HS-27A (cell line): ENCODE data around the gene AXDND1.
"Not testable (repeated sequence)": the region's sequence is repeated elsewhere in the genome, so short reads cannot be mapped to it uniquely, and the experiment has no call there.

ENCODE experiments used
- DNase-seq: peaks from one replicate; pipeline ENCODE4 v3.0.0-alpha.2; 2012; ENCODE audit warnings: low read depth, missing footprints

Gene AXDND1, protein sequence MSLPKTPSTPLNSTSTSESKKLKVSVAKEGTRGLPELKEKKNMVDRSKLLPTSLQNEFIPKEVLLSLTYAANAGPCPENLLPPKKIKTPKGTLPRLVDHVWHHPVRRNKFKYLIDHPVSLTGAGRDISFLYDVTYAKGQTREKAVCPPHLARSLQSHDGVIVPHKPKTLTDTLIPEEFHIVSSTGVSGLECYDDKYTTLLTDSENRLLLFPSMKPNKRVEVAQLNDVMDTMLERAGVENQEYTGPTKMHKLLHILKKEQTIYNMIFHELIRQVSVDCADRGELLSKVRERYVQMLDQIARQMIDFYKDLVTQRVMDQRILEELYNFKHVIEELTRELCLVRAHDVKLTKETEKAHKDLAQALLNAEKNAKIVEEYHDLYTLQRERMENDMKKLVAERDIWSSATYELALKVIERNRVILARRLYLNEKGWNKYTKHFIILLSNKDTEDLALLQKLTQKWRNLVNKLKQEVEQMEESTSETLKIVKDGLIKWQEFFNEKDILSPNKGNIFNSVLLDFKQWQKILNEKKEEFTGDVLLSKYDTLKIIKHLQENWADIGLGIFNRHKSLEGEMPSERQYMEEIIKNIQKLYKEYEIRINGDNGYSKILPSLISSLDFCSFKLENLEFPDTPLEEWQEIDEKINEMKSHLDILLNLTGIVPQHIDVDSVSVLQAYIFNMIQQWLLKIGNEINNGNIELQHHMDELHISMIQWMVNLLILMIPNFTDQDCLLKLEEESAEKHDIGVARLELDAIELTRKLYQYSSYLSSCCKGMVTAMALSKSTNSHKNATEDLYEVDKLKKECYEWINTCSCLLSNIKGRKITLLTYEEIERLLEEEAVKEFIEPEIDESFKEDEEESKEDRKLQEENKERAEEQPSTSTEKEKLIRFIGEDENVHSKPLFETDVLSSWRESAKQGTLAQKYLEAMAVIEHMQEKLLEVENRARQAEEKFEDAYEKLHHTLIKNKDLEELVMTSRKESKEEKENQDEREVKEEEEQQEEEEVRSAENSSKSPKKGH

DNA sequence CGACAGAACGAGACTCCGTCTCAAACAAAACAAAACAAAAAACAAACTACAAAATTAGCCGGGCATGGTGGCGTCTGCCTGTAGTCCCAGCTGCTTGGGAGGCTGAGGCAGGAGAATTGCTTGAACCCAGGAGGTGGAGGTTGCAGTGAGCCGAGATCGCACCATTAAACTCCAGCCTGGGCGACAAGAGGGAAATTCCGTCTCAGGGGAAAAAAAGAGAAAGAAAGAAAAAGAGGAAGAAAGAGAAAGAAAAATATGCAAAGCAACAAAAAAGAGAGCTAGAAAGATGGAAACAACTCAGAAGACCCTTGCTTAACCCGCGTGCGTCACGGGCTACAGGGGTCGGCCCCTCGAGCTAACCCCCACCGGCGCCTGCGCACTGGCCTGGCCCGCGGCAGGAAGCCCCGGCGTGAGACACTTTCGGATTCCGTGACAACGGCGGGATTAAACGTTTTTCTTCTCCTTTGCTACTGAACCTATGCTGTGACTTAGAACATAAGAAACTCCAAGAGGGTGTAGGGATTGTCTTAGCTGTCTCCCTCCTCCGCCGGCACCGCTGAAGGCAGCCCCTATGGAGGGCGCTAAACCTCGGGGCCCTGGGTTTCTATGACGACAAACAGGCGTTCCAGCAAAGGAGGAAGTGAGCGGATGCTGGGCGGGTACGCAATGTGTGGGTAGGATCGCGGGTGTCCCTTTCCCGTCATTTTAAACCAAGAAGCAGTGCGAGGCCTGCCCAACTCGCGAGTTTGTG, at the start of gene AXDND1:
Gene AXDND1, plus strand, starts transcription at position 630 of the 751 bp plus-strand sequence. CDS start 539 bp downstream, outside the sequence.
- peak; percentile 45 for DNase-seq

DNA sequence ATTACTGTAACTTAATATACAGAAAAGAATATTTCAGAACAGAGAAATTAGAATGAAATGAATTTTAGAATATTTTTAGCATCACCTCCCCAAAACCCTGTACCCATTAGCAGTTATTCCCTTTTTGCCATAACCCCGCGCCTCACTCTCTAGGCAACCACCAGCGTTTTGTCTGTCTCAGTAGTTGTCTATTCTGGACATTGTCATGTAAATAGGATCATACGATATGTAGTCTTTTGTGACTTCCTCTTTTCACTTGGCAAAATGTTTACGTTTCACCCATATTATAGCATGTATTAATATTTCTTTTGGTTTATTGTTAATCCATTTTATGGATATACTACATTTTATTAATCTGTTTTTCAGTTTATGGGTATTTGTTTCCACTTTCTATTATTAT, 47.3 kb upstream of the AXDND1 start:
- DNase-seq, result no peak

DNA sequence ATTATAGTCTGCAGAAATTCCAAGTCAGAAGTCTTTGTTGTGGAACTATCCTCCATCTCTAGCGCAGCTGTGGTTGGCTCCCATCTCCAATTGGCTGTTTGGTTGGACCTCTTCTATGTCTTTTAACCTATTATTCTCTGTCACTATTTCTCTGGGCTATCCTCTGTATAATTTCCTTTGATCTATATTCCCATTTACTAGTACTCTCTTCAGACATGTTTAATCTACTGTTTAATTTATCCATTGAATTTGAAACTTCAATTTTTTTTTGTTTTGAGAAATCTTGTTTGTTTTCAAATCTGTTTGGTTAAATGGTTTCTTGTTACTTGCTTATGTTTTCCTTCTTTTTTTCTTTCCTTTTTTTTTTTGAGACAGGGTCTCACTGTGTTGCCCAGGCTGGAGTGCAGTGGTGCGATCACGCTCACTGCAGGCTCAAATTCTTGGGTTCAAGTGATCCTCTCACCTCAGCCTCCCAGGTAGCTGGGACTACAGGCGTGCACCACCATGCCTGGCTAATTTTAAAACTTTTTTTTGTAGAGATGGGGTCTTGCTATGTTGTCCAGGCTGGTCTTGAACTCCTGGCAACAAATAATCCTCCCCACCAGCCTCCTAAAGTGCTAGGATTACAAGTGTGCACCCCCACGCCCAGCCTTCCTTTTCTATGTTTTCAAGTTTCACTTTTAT, 44.1 kb upstream of the AXDND1 start:
- no peak for DNase-seq

DNA sequence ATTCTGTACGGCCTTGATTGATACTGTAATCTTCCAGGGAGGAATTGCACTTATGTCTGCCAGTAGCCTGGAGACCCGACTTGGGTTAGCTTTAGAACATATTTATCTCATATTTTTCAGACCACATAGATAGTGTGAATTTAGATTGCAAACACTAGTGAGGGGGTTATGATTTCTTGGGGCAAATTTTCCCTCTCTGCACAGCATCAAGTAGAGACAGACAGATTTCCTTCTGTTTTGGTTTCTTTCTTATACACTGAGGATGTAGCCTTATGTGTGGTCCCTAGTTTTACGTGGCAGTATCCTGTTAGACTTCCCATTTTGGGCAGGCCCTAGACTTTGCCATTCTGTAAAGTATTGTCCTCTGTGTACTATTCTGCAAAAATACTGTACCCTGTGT, 43.2 kb upstream of the AXDND1 start:
- no peak for DNase-seq

DNA sequence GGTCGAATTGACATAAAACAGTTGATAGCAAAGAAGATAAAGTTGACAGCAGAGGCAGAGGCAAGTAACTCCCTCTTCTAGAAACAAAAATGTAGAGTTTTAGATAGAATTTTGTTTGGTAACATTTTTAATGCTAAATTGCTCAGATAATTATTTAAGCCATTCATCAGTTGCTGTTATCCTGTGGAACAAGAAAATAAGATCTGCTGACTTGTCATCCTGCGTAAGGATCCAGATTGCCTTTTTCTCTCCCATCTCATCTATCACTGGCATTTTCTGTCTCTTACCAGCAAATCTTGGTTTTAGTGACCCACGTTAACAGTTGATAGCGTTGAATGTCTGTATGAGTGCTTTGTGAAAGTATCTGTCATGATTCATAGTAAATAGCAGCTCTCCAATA, 42.3 kb upstream of the AXDND1 start:
- no peak for DNase-seq

DNA sequence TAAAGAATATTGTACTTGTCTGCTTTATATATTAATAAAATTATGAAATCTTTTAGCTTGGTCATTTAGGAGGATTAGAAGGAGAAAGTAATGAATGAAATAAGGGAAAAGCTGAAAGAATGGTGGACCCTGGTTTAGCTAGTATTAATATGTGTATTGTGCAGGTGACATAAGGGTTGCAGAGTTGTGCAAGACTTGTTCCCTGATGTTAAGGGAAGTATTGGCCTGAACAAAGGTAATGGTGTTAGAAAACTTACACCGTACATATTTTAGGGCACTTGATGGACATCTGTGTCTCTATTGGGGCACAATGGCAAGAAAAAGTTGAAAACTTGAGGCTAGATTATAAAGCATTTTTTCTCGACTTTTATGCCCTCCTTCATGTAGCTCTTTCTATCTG, 39.9 kb upstream of the AXDND1 start:
- DNase-seq, result no peak

DNA sequence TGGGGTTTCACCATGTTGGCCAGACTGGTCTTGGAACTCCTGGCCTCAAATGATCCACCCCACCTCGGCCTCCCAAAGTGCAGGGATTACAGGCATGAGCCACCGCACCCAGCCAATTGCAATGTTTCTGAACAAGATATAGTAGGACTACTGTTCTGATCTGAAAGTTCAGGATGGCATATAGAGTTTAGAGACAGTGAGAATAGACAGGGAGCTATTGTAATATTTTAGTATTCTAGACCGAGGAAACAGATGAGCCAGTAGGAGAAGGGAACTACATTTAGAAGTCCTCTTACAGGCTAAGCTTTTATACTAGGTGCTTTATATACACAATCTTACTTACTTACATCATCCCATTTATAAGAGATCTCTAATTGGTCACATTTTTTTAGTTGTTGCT, 39.0 kb upstream of the AXDND1 start:
- DNase-seq, result no peak

DNA sequence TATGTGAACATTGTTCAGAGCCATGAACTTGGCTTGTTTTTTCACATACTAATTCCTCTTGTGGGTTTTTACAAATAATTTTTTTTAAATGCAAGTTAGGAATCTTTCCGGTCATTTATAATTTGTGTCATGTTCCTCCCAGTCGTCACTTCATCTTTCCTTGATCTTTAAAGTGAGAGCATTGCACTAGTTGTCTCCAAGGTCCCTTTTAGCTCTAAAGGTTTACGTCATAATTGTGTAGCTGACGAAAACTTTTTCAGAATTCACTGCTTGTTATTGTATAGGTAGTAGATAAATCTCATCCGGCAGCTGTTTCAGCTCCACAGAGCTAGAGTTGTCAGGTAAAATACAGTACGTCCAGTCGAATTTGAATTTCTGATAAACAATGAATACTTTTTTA, 38.6 kb upstream of the AXDND1 start:
- DNase-seq, result no peak

DNA sequence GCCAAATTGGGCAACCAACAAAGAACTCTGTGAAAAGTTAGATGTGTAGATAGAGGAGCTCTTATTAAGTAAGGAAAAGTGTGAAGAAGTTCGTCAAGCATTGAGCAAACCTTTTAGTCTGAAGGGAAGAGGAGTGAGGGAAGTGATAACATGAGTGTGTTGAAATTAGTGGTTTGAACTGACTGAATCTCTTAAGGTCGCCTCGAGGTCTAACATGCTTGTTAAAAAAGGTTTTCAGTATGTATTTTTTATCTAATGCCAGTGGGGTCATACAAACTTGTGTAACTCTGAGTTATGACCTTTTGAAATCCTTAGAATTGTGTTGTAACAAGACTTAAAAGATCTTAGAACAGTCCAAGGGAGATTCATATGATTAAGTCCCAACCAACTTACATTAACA, 38.1 kb upstream of the AXDND1 start:
- no peak for DNase-seq

DNA sequence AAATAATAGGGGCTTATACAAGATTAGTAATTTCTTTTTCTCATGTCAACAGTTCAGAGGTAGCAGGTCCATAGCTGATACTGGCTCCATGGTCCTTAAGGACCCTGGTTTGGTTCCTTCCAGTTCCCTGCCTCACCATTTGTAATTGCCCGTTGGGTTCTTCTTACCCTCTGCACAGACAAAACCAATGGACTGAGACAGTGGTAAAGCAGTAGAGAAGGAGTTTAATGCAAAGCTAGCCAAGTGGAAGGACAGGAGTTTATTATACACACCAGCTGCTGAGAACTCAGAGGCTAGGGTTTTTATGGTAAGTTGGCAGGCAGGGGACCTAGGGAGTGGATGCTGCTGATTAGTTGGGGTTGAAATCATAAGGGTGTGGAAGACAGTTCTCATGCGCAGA, 35.9 kb upstream of the AXDND1 start:
- DNase-seq, result no peak

DNA sequence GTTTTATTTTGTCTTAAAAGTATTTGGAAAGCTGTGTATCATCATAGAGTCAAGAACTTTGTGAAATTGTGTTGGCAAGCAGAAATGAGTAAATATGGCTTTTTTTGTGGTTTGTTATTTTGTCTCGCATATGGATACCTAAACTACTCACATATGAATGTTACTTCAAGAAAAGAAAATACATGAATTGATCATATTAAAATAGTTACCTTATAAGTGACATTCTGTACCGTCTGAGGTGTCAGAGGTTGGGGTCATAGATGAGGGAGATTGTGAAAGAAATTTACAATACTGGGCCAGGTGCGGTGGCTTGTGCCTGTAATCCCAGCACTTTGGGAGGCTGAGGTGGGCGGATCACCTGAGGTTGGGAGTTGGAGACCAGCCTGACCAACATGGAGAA, 31.3 kb upstream of the AXDND1 start:
- no peak for DNase-seq

DNA sequence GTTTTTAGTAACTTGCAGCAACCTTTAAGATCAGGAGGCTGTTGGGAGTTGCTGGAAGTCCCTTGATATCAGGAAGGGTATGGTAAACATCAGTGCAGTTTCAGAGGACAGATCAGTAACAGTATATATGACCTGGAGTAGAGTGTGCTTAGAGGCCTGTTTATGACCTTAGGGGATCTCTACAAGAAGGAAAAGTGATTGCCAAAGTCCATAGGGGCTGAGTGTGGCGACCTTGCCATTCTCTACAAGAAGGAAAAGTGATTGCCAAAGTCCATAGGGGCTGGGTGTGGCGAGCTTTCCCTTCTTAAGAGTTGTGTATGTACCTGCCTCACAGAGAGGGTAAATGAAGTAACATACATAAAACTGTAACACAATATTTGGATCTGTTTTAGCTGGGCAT, 28.5 kb upstream of the AXDND1 start:
- no peak for DNase-seq

DNA sequence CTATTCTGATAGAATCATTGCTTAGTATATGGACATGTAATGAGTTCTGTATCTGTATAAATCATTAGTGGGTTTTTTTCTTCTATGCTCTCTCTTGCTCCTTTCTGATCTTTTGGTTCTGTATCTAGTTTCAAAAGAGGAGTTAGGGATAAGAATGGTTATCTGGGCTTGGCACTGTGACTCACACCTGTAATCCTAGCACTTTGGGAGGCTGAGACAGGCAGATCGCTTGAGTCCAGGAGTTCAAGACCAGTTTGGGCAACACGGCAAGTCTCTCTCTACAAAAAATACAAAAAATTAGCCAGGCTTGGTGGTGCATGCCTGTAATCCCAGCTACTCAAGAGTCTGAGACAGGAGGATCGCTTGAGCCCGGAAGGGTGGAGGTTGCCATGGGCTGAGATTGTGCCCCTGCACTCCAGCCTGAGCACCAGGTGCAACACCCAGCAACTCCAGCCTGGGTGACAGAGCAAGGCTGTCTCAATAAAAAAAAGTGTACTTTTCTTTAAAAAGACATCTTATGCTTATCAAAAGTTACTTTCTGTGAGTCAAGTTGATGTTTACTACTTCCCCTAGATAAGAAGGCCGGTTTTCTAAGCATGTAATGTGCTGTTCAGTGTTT, 27.7 kb upstream of the AXDND1 start:
- no peak for DNase-seq

DNA sequence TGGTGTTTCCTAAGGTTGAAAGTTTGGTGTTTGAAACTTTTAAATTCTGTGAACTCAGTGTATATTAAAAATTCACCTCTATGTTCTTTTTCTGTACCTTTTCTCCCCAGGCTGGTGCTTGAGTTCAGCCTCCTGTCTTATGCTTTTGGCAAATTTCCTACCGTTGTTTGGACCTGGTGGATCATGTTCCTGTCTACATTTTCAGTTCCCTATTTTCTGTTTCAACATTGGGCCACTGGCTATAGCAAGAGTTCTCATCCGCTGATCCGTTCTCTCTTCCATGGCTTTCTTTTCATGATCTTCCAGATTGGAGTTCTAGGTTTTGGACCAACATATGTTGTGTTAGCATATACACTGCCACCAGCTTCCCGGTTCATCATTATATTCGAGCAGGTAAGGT, 24.9 kb upstream of the AXDND1 start:
- no peak for DNase-seq

DNA sequence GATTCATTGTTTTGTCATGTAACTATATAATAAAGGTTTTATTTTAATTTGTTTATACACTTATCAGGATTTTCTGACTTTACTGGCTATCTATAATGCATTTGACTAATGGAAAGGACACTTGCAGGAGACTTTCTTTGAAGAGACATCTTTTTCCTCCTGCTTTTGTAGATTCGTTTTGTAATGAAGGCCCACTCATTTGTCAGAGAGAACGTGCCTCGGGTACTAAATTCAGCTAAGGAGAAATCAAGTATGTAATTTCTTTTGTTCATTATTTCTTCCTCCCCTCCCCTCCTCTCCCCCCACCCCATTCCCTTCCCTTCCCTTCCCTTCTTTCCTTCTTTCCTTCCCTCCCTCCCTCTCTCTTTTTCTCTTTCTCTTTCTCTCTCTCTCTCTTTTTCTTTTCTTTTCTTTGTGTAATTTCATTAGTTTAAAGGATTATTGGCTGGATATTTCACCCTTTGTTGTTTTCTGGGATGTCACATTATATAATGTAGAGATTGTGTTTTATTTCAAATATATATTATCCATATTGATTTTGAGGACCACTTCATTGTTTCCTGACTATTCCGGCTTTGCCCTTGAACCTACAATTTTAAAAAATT, 23.7 kb upstream of the AXDND1 start:
- DNase-seq, result no peak

DNA sequence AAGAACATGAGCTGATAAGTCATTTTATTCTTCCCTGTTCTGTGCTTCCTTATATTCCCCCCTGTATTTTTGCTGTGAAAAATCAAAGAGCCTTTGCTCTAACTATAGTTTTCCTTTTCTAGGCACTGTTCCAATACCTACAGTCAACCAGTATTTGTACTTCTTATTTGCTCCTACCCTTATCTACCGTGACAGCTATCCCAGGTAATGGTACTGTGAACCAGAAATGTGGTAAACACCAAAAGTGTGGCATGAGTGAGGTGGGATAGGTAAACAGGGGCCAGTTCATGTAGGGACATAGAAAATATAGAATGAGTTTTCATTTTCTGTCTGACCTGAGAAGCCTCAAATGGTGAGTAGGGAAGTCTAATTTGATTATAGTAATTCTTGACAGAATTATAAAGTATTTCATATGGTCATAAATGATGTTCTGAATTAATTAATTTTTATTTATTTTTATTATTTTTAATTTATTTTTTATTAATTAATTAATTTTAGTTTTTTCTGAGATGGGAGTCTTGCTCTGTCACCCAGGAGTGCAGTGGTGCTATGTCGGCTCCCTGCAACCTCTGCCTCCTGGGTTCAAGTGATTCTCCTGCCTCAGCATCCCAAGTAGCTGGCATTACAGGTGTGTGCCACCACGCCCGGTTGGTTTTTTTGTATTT, 22.9 kb upstream of the AXDND1 start:
- DNase-seq, result no peak

DNA sequence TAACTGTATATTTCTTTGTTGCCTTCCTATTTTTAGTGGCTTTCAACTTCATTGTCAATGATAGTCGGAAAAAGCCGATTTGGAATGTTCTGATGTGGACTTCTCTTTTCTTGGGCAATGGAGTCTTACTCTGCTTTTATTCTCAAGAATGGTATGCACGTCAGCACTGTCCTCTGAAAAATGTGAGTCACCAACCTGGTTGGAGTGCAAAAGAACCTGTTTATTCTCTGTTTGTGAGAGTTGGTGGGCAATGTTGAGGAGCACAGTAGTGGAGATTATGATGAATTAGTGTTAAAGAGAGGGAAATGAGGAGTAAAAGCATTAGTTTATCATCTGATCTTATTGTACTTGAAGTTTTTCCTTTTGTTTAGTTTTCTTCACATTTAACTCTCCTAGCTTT, 14.5 kb upstream of the AXDND1 start:
- no peak for DNase-seq

DNA sequence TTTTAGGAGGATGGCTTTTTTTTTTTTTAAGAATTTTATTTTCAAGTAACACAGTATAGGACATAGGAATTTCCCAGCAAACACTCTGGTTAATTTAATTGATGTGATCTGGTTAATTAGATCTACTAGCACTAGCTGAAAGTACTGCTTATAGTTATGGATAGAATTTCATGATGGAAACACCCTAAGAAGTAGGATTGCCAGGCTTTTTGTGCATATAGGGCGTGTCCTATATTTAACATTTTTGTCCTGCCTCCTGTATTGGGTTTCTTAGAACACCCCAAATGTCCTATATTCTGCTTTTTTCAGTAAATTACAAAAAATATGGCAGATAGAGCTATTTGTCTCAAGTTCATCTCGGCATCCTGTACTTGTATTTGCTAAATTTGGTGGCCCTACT, 13.5 kb upstream of the AXDND1 start:
- no peak for DNase-seq

DNA sequence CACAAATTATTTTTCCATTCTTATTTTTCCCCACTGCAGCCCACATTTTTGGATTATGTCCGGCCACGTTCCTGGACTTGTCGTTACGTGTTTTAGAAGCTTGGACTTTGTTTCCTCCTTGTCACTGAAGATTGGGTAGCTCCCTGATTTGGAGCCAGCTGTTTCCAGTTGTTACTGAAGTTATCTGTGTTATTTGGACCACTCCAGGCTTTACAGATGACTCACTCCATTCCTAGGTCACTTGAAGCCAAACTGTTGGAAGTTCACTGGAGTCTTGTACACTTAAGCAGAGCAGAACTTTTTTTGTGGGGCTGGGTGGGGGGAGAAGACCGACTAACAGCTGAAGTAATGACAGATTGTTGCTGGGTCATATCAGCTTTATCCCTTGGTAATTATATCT, 12.2 kb upstream of the AXDND1 start:
- no peak for DNase-seq

DNA sequence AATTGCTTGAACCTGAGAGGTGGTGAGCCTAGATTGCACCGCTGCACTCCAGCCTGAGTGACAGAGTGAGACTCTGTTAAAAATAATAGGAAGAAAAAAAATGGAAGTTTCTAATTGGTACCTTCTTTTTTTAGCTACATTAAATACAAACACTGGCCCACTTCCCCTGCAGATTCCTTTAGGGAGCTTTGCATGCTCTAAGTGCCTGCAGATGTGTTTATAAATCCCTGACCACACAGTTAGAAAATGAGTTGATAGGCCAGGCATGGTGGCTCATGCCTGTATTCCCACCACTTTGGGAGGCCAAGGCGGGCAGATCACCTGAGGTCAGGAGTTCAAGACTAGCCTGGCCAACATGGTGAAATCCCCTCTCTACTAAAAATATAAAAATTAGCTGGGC, 4.1 kb upstream of the AXDND1 start:
- not testable (repeated sequence) for DNase-seq
